Measurements from ENCODE around the gene UNC5B.

UNC5B gene

GRCh38 chr10:71191019-71191418 lies 21.4 kb upstream of the UNC5B start:
- Histone ChIP-seq H3K4me3 (replicated peaks; ENCODE audit: low read depth, low read length) (no peak overlapping the region), H3K36me3 (ENCODE audit: control insufficient read depth, insufficient read depth, low read length) (no peaks in the 10 kb centered on the region), H3K27me3 (replicated peaks; ENCODE audit: control insufficient read depth, insufficient read depth, low read length) (peaks cover 3% of the 10 kb centered on the region; the same call in 1 of the 2 replicates)
- no peak for DNase-seq (ENCODE audit: extremely low read depth, insufficient read length)
- TF ChIP-seq CTCF (IDR thresholded peaks at IDR 0.05; ENCODE audit: insufficient read depth, low read length, poor library complexity, severe bottlenecking) = no peak

GRCh38 chr10:71191551-71192076 lies 20.8 kb upstream of the UNC5B start:
- Histone ChIP-seq H3K4me3 (replicated peaks; ENCODE audit: low read depth, low read length) (no peak overlapping the region), H3K36me3 (ENCODE audit: control insufficient read depth, insufficient read depth, low read length) (no peaks in the 10 kb centered on the region), H3K27me3 (replicated peaks; ENCODE audit: control insufficient read depth, insufficient read depth, low read length) (peaks cover 3% of the 10 kb centered on the region; the same call in 1 of the 2 replicates)
- TF ChIP-seq CTCF (IDR thresholded peaks at IDR 0.05; ENCODE audit: insufficient read depth, low read length, poor library complexity, severe bottlenecking) = no peak
- no peak for DNase-seq (ENCODE audit: extremely low read depth, insufficient read length)

- no peak for DNase-seq (ENCODE audit: extremely low read depth, insufficient read length)
- H3K4me3 ChIP-seq (replicated peaks; ENCODE audit: low read depth, low read length) = no peak overlapping the region
- TF ChIP-seq CTCF (IDR thresholded peaks at IDR 0.05; ENCODE audit: insufficient read depth, low read length, poor library complexity, severe bottlenecking) = no peak
- no peaks in the 10 kb centered on the region for H3K36me3 ChIP-seq (ENCODE audit: control insufficient read depth, insufficient read depth, low read length)
- no peaks in the 10 kb centered on the region for H3K27me3 ChIP-seq (replicated peaks; ENCODE audit: control insufficient read depth, insufficient read depth, low read length)
These were observed 18.9 kb upstream of the UNC5B start for GRCh38 chr10:71193516-71193915.

GRCh38 chr10:71197955-71198354 lies 14.4 kb upstream of the UNC5B start:
- TF ChIP-seq CTCF (IDR thresholded peaks at IDR 0.05; ENCODE audit: insufficient read depth, low read length, poor library complexity, severe bottlenecking) = no peak
- Histone ChIP-seq H3K4me3 (replicated peaks; ENCODE audit: low read depth, low read length) (no peak overlapping the region), H3K36me3 (ENCODE audit: control insufficient read depth, insufficient read depth, low read length) (no peaks in the 10 kb centered on the region), H3K27me3 (replicated peaks; ENCODE audit: control insufficient read depth, insufficient read depth, low read length) (no peaks in the 10 kb centered on the region; the same call in 1 of the 2 replicates)
- DNase-seq (ENCODE audit: extremely low read depth, insufficient read length) = no peak

GRCh38 chr10:71201849-71202248 lies 10.5 kb upstream of the UNC5B start:
- H3K4me3 ChIP-seq (replicated peaks; ENCODE audit: low read depth, low read length) = no peak overlapping the region
- DNase-seq (ENCODE audit: extremely low read depth, insufficient read length) = no peak
- H3K36me3 ChIP-seq (ENCODE audit: control insufficient read depth, insufficient read depth, low read length) = no peaks in the 10 kb centered on the region
- H3K27me3 ChIP-seq (replicated peaks; ENCODE audit: control insufficient read depth, insufficient read depth, low read length) = no peaks in the 10 kb centered on the region; the same call in 1 of the 2 replicates
- TF ChIP-seq CTCF (IDR thresholded peaks at IDR 0.05; ENCODE audit: insufficient read depth, low read length, poor library complexity, severe bottlenecking) = no peak

GRCh38 chr10:71202314-71202713 lies 10.1 kb upstream of the UNC5B start:
- TF ChIP-seq CTCF (IDR thresholded peaks at IDR 0.05; ENCODE audit: insufficient read depth, low read length, poor library complexity, severe bottlenecking) = no peak
- H3K4me3 ChIP-seq (replicated peaks; ENCODE audit: low read depth, low read length) = no peak overlapping the region
- DNase-seq (ENCODE audit: extremely low read depth, insufficient read length) = no peak

More at GRCh38 chr10:71202314-71202713, 10.1 kb upstream of the UNC5B start:
- no peaks in the 10 kb centered on the region; the same call in 1 of the 2 replicates for H3K27me3 ChIP-seq (replicated peaks; ENCODE audit: control insufficient read depth, insufficient read depth, low read length)
- no peaks in the 10 kb centered on the region for H3K36me3 ChIP-seq (ENCODE audit: control insufficient read depth, insufficient read depth, low read length)

Data from GM06990 (cell line).